Right lobe of liver (tissue), 4 donors: ENCODE data around the gene TUG1.

Experiments
- POLR2A ChIP-seq: fragments of 450-650 bp; IDR thresholded peaks from one replicate; pipeline ENCODE4 v1.6.1; 2017; ENCODE audit warnings: antibody characterized with exemption, mild to moderate bottlenecking
- TF ChIP-seq, protein P1 (sequence below), 4 donors: fragments of 200-600 bp in 3 of 4; fragments of 450-650 bp in 1 of 4; IDR thresholded peaks; one replicate each; pipeline versions ENCODE4 v1.5.1 to v1.8.0; 2016 to 2022; ENCODE audit warnings: antibody characterized with exemption in 4 of 4, mild to moderate bottlenecking in 2 of 4
- donor health status: DM: no; HTN: no; CAD: no.
- donor health status: DM: no; HTN: no; CAD: no.
- donor health status: DM: no; HTN: yes; CAD: no.

DNA sequence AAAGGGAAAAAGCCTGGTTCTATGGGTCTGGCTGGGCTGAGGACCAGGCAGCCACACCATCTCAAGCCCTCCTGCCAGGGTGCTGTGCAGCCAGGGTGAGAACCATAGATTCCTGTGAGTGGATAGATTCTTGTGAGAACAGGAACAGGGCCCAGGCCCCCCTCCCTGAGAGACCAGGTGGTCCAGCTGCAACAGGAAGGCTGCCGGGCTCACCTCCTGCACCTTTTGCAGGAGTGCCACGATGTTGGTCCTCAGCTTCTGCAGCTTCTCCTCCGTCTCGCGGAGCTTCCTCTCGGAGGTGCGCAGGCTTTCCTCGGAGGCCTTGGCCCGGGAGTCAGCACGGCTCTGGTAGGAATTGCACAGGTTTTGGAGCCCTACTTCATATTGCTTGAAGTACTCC is 41.3 kb upstream of the TUG1 start:
- no peak for TF ChIP-seq POLR2A
- TF ChIP-seq, protein P1, sequence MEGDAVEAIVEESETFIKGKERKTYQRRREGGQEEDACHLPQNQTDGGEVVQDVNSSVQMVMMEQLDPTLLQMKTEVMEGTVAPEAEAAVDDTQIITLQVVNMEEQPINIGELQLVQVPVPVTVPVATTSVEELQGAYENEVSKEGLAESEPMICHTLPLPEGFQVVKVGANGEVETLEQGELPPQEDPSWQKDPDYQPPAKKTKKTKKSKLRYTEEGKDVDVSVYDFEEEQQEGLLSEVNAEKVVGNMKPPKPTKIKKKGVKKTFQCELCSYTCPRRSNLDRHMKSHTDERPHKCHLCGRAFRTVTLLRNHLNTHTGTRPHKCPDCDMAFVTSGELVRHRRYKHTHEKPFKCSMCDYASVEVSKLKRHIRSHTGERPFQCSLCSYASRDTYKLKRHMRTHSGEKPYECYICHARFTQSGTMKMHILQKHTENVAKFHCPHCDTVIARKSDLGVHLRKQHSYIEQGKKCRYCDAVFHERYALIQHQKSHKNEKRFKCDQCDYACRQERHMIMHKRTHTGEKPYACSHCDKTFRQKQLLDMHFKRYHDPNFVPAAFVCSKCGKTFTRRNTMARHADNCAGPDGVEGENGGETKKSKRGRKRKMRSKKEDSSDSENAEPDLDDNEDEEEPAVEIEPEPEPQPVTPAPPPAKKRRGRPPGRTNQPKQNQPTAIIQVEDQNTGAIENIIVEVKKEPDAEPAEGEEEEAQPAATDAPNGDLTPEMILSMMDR (IDR thresholded peaks at IDR 0.05) = no peak
